Right lung (tissue), 5 donors: ENCODE data around the gene GNAL. TPM values are rescaled to one million over a fixed set of nuclear protein-coding genes. Genes with fewer than 3 reads are reported as not detected.

ENCODE experiments used
- DNase-seq, 2 donors: peaks; one replicate each; pipeline ENCODE4 v3.0.0-alpha.2; 2013
- polyA plus RNA-seq, 5 donors: library from polyadenylated mRNA; unstranded; fragments of 120-200 nt; gene quantifications; one replicate each; pipeline versions ENCODE4 v1.2.1 to v1.2.3, GENCODE V29; 2013; ENCODE audit warnings: inconsistent platforms in 1 of 5, low replicate concordance in 1 of 5; ENCODE audit not compliant: insufficient read length in 5 of 5, insufficient read depth in 1 of 5

Gene GNAL
- polyA plus RNA-seq, 5 donors: 2.1 to 3.0 (median 2.5) TPM

GRCh38 chr18:11802586-11802985, 113.5 kb downstream of the GNAL start:
- DNase-seq: no peak

DNA sequence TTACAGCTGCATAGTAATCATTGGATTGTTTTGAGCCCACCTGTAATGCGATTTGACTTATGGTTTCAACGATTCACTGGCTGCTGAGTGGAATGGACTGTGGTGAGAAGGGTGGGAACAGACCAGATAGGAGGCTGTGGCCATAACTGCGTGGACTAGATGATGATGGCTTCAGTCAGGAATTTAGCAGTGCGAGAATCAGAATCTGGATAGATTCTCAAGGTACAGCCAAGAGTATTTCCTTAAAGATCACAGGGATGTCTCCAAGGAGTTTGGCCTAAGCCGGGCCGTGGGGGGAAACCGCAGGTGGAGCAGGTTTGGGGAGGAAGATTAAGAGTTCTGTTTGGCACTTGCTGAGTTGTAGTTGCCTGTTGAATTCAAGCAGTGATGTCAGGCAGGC, 118.2 kb downstream of the GNAL start:
- DNase-seq: no peak

GRCh38 chr18:11808001-11808855, 119.2 kb downstream of the GNAL start:
- no peak for DNase-seq

GRCh38 chr18:11809895-11810294, 120.8 kb downstream of the GNAL start:
- DNase-seq: no peak

DNA sequence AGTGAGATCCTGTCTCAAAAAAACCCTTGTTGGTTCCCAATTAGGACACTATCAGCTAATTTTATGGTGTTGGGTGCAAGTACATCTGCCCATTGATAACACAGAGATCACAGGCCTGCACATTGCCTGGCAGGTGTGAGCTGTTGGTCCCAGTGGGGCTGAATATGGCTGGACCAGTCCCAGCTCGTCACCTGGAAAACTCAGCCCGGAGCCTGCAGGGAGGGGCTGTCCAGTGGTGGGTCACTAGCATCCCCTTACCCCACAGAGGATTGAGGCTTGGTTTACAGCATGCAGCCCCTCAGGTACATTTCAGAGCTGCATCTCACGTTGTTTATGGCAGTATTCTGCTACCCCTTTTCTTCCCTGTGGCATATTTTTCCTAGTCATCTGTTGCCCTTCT, 121.3 kb downstream of the GNAL start:
- DNase-seq: no peak

GRCh38 chr18:11811009-11811408, 121.9 kb downstream of the GNAL start:
- DNase-seq: no peak

DNA sequence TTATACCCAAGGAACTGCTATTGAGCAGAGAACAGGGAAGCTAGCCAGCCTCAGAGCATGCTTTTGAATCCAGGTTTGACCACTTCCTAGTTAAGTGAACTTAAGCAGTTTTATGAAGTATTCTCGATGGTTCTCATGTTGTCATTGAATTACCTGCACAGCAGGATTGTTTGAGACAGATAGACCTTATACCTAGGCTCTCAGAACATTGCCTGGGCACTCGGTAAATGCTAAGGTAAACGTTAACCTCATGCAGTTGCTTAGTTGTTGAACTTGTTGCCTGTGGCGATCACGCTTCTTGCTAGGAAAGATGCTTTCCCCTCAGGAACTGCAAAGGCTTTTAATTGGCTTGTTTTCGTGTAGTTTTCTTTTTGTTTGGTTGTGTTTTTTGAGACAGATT, 128.2 kb downstream of the GNAL start:
- no peak for DNase-seq

- no peak for DNase-seq
Measured at GRCh38 chr18:11818486-11819203, 129.6 kb downstream of the GNAL start.

- DNase-seq: no peak
Measured at GRCh38 chr18:11819938-11820337, 130.9 kb downstream of the GNAL start.

GRCh38 chr18:11820697-11821096, 131.6 kb downstream of the GNAL start:
- DNase-seq: no peak

DNA sequence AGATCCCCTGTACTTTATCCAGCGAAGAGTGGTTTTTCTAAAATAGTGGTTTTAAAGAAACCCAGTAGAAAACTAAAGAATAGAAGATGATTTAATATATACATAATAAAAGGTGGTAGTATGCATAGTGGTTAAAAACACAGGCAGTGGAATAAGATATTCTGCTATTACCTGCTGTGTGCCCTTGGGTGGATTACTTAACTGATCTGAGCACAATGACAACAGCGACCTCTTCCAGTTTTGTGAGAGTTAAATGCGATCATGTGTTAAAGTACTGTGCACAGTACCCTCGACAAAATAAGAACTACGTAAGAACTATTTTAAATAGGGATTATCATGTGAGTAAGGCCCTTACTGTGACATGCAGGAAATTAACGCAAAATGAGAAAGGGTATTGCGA, 132.1 kb downstream of the GNAL start:
- no peak for DNase-seq

GRCh38 chr18:11821643-11822237, 132.7 kb downstream of the GNAL start:
- no peak for DNase-seq

DNA sequence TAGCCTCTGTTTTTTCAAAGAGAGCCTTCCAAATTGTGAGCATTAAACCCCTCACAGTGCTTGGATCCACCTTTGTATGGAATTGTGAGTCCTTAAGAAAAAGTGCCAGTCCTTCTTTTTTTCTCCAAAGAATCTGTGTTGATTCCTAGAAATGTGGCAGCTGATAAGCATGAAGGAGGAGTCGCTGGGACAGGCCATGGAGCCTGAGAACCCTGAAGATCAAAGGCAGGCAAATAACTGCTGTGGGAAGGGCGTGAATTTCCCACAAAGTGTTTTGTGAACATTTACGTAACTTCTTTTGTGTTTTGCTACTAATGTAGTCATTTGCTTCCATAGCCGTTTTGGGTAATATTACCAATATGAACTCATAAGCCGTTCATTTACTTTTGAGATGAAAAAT, 134.5 kb downstream of the GNAL start:
- DNase-seq: no peak

DNA sequence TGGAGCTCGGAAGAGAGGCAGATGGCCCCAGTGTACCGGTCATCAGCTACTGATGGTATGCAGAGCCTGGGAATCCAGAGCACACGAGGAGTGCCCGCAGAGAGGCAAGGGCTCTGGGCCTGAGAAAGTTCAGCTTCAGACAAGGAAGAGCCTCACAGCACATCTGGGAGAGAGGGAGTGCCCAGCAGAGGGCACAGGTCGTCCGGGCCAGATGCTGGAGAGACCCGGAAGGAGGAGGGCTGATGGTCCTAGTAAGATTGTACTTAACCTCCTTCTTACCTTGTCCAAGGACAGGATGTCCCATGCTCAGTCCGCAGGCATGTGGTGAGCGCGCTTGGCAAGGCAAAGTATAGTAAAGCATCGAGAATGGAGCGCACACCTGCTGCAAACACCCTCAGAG, 137.8 kb downstream of the GNAL start:
- no peak for DNase-seq

- no peak for DNase-seq
Measured at GRCh38 chr18:11828786-11829432, 139.8 kb downstream of the GNAL start.

- DNase-seq: no peak
Measured at GRCh38 chr18:11830585-11830984, 141.5 kb downstream of the GNAL start.

GRCh38 chr18:11831921-11832320, 142.9 kb downstream of the GNAL start:
- no peak for DNase-seq

DNA sequence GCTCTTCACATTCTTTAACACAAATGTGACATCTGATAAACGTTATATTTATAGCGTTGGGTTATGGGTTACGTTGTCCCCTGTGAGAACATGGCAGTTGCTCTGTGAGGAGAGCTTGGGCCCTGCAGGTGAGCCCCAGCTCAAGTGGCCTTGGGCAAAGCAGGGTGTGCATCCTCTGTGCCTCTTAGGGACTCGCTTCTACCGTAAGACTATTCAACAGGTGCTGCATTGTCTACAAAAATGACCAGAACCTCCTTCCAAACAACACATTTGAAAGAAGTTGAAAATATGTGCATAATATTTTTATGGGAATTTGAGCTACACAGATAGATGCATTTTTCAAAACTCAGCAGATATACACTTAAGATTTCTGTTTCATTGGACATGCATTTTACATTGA, 145.7 kb downstream of the GNAL start:
- DNase-seq: no peak

DNA sequence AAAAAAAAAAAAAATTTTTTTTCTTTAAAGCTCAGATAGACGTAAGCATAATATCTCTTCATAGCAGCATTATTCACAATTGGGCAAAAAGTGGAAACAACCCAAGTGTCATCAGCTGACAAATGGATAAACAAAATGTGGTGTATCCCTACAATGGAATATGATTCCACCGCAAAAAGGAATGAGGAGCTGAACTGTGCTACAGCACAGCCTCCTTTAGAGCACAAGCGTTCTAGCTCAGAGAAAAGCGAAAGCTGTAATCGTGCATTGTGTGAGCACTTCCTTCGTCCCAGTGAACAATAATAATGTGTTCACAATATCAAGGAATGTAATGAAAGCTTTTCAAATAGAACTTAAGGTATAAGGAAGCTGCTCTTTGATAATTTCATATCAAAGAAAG, 150.5 kb downstream of the GNAL start:
- no peak for DNase-seq

- DNase-seq: no peak
Measured at GRCh38 chr18:11840493-11840892, 151.4 kb downstream of the GNAL start.

DNA sequence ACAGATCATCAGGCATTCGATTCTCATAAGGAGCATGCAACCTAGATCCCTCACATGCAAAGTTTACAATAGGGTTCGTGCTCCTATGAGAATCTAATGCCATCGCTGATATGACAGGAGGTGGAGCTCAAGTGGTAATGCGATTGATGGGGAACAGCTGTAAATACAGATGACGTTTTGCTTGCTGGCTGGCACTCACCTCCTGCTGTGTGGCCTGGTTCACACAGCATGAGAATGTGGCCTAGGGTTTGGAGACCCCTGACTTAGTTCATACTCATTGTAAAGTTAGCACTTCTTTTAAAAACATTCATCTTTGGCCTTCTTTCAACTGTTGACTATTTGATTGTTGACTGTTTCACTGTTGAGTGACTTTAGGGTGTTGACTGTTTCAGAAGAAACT, 153.5 kb downstream of the GNAL start:
- no peak for DNase-seq

- DNase-seq: no peak
Measured at GRCh38 chr18:11844436-11844835, 155.4 kb downstream of the GNAL start.
